HepG2 (cell line): ENCODE results near the gene UHMK1. TPM values are rescaled to one million over a fixed set of nuclear protein-coding genes. Genes with fewer than 3 reads are reported as not detected.

Experiments used
- GFI1 ChIP-seq: sonication (generic); formaldehyde crosslinking; IDR thresholded peaks from 2 replicates; pipeline ENCODE4 v1.5.0; 2020; ENCODE audit warnings: missing genetic modification reagents, mild to moderate bottlenecking, borderline replicate concordance
- PHB2 ChIP-seq: fragments of 450-650 bp; IDR thresholded peaks from 2 replicates; pipeline ENCODE4 v1.6.1; 2018; ENCODE audit not compliant: partially characterized antibody
- POGZ ChIP-seq: sonication (generic); formaldehyde crosslinking; IDR thresholded peaks from 2 replicates; pipeline ENCODE4 v1.4.0; 2020; ENCODE audit warnings: mild to moderate bottlenecking, missing genetic modification reagents
- THAP11 ChIP-seq: IDR thresholded peaks from 2 replicates; pipeline ENCODE4 v1.6.1; 2016; ENCODE audit warnings: missing biosample characterization, missing genetic modification reagents
- THYN1 ChIP-seq: sonication (generic); formaldehyde crosslinking; IDR thresholded peaks from 2 replicates; pipeline ENCODE4 v1.8.1; 2023; ENCODE audit warnings: low read depth, mild to moderate bottlenecking, moderate library complexity, missing genetic modification reagents, borderline replicate concordance
- ZNF230 ChIP-seq: sonication (generic); formaldehyde crosslinking; IDR thresholded peaks from 2 replicates; pipeline ENCODE4 v1.4.0; 2020; ENCODE audit warnings: mild to moderate bottlenecking, missing genetic modification reagents
- ZNF432 ChIP-seq: sonication (generic); formaldehyde crosslinking; IDR thresholded peaks from 2 replicates; pipeline ENCODE4 v1.5.0; 2020; ENCODE audit warnings: missing genetic modification reagents, mild to moderate bottlenecking, borderline replicate concordance
- ZNF441 ChIP-seq: sonication (generic); formaldehyde crosslinking; IDR thresholded peaks from 2 replicates; pipeline ENCODE4 v1.7.0; 2021; ENCODE audit warnings: missing genetic modification reagents, borderline replicate concordance
- polyA plus RNA-seq, 8 experiments: library from polyadenylated mRNA; depleted of rRNA in 3 of 8; stranded (reverse) in 7 of 8; unstranded in 1 of 8; fragments of >200 nt; fragmentation: Illumina TruSeq in 4 of 8; extraction: Trizol in 4 of 8; gene quantifications; 2 replicates each; pipeline versions ENCODE4 v1.2.1 to v1.2.3, GENCODE V29; 2011 to 2016; ENCODE audit warnings: low read depth in 4 of 8, missing spikeins in 1 of 8, mixed read lengths in 1 of 8; ENCODE audit not compliant: insufficient read depth in 1 of 8
- total RNA-seq, 5 experiments: library from RNA; depleted of rRNA; stranded (reverse); fragments of >200 nt; fragmentation: Illumina TruSeq; extraction: Trizol; gene quantifications; 2 replicates each; pipeline ENCODE4 v1.2.3, GENCODE V29; 2016; ENCODE audit warnings: low read depth in 1 of 5
- TF ChIP-seq, protein P1 (sequence below): sonication (generic); formaldehyde crosslinking; IDR thresholded peaks from 2 replicates; pipeline ENCODE4 v1.4.0; 2020; ENCODE audit warnings: missing genetic modification reagents, borderline replicate concordance
- TF ChIP-seq, protein P2 (sequence below): sonication (generic); formaldehyde crosslinking; IDR thresholded peaks from 2 replicates; pipeline ENCODE4 v1.8.0; 2022; ENCODE audit warnings: mild to moderate bottlenecking, missing genetic modification reagents, borderline replicate concordance
- TF ChIP-seq, protein P3 (sequence below): sonication (generic); formaldehyde crosslinking; IDR thresholded peaks from 2 replicates; pipeline ENCODE4 v1.4.0; 2020; ENCODE audit warnings: missing genetic modification reagents, borderline replicate concordance
- TF ChIP-seq, protein P4 (sequence below): sonication (generic); formaldehyde crosslinking; IDR thresholded peaks from 2 replicates; pipeline ENCODE4 v1.4.0; 2020; ENCODE audit warnings: missing genetic modification reagents

Gene UHMK1
- total and polyA plus RNA-seq, 2 of the 13 experiments (the other 11 are each of a cell fraction or from before 2014, with no cell fraction given): 12.9 to 20.0 TPM

DNA sequence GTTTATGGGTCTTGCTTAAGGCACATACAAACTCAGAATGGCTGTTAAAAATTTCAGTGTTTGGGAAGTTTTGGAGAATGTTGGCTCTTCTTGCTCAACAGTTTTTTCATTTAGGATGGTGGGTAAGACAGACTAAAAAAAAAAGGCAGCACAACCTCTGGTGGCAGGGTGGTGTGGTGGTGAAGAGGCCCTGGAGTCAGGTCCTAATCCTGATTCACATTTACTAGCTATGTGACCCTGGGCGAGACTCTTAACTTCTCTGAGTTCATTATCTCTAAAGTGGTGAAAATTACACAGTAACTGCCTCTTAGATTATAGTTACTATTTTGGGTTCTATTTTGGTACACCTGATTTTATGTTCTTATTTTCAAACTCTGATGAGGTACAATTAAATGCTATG is 75.5 kb downstream of the UHMK1 start (continued):
- TF ChIP-seq, protein P1, sequence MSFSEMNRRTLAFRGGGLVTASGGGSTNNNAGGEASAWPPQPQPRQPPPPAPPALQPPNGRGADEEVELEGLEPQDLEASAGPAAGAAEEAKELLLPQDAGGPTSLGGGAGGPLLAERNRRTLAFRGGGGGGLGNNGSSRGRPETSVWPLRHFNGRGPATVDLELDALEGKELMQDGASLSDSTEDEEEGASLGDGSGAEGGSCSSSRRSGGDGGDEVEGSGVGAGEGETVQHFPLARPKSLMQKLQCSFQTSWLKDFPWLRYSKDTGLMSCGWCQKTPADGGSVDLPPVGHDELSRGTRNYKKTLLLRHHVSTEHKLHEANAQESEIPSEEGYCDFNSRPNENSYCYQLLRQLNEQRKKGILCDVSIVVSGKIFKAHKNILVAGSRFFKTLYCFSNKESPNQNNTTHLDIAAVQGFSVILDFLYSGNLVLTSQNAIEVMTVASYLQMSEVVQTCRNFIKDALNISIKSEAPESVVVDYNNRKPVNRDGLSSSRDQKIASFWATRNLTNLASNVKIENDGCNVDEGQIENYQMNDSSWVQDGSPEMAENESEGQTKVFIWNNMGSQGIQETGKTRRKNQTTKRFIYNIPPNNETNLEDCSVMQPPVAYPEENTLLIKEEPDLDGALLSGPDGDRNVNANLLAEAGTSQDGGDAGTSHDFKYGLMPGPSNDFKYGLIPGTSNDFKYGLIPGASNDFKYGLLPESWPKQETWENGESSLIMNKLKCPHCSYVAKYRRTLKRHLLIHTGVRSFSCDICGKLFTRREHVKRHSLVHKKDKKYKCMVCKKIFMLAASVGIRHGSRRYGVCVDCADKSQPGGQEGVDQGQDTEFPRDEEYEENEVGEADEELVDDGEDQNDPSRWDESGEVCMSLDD (CRISPR knock-in tag): no peak
- TF ChIP-seq PHB2: no peak
- no peak for TF ChIP-seq ZNF441
- TF ChIP-seq THAP11: no peak
- no peak for TF ChIP-seq POGZ (CRISPR knock-in tag)
- TF ChIP-seq, protein P2, sequence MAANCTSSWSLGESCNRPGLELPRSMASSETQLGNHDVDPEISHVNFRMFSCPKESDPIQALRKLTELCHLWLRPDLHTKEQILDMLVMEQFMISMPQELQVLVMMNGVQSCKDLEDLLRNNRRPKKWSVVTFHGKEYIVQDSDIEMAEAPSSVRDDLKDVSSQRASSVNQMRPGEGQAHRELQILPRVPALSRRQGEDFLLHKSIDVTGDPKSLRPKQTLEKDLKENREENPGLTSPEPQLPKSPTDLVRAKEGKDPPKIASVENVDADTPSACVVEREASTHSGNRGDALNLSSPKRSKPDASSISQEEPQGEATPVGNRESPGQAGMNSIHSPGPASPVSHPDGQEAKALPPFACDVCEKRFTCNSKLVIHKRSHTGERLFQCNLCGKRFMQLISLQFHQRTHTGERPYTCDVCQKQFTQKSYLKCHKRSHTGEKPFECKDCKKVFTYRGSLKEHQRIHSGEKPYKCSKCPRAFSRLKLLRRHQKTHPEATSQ (CRISPR knock-in tag): no peak
- TF ChIP-seq ZNF230 (CRISPR knock-in tag): no peak
- no peak for TF ChIP-seq ZNF432 (CRISPR knock-in tag)
- no peak for TF ChIP-seq THYN1 (CRISPR knock-in tag)
- TF ChIP-seq, protein P3, sequence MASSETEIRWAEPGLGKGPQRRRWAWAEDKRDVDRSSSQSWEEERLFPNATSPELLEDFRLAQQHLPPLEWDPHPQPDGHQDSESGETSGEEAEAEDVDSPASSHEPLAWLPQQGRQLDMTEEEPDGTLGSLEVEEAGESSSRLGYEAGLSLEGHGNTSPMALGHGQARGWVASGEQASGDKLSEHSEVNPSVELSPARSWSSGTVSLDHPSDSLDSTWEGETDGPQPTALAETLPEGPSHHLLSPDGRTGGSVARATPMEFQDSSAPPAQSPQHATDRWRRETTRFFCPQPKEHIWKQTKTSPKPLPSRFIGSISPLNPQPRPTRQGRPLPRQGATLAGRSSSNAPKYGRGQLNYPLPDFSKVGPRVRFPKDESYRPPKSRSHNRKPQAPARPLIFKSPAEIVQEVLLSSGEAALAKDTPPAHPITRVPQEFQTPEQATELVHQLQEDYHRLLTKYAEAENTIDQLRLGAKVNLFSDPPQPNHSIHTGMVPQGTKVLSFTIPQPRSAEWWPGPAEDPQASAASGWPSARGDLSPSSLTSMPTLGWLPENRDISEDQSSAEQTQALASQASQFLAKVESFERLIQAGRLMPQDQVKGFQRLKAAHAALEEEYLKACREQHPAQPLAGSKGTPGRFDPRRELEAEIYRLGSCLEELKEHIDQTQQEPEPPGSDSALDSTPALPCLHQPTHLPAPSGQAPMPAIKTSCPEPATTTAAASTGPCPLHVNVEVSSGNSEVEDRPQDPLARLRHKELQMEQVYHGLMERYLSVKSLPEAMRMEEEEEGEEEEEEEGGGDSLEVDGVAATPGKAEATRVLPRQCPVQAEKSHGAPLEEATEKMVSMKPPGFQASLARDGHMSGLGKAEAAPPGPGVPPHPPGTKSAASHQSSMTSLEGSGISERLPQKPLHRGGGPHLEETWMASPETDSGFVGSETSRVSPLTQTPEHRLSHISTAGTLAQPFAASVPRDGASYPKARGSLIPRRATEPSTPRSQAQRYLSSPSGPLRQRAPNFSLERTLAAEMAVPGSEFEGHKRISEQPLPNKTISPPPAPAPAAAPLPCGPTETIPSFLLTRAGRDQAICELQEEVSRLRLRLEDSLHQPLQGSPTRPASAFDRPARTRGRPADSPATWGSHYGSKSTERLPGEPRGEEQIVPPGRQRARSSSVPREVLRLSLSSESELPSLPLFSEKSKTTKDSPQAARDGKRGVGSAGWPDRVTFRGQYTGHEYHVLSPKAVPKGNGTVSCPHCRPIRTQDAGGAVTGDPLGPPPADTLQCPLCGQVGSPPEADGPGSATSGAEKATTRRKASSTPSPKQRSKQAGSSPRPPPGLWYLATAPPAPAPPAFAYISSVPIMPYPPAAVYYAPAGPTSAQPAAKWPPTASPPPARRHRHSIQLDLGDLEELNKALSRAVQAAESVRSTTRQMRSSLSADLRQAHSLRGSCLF (CRISPR knock-in tag): no peak
- TF ChIP-seq, protein P4, sequence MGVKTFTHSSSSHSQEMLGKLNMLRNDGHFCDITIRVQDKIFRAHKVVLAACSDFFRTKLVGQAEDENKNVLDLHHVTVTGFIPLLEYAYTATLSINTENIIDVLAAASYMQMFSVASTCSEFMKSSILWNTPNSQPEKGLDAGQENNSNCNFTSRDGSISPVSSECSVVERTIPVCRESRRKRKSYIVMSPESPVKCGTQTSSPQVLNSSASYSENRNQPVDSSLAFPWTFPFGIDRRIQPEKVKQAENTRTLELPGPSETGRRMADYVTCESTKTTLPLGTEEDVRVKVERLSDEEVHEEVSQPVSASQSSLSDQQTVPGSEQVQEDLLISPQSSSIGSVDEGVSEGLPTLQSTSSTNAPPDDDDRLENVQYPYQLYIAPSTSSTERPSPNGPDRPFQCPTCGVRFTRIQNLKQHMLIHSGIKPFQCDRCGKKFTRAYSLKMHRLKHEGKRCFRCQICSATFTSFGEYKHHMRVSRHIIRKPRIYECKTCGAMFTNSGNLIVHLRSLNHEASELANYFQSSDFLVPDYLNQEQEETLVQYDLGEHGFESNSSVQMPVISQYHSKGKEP (CRISPR knock-in tag): no peak
- TF ChIP-seq GFI1 (CRISPR knock-in tag): no peak
